Vagina (tissue), 2 donors: ENCODE results near the gene ADARB2. TPM values are rescaled to one million over a fixed set of nuclear protein-coding genes. Genes with fewer than 3 reads are reported as not detected.

ENCODE experiments used
- DNase-seq, 2 donors: peaks; one replicate each; pipeline ENCODE4 v3.0.0-alpha.2; 2017; ENCODE audit errors: extremely low spot score in 2 of 2
- H3K27ac ChIP-seq: fragments of 200-600 bp; sonication (generic); one replicate; pipeline ENCODE4 v1.5.1; 2019
- H3K27me3 ChIP-seq: fragments of 200-600 bp; sonication (generic); one replicate; pipeline ENCODE4 v1.5.1; 2019
- H3K36me3 ChIP-seq, 2 donors: fragments of 200-600 bp; sonication (generic); one replicate each; pipeline ENCODE4 v1.5.1; 2017 to 2019
- H3K4me1 ChIP-seq: fragments of 200-600 bp; sonication (generic); one replicate; pipeline ENCODE4 v1.5.1; 2019
- H3K4me3 ChIP-seq, 2 donors: fragments of 200-600 bp; sonication (generic); 1 replicate in 1 of 2; 2 replicates in 1 of 2; pipeline ENCODE4 v1.5.1; 2016 to 2019
- H3K9me3 ChIP-seq: fragments of 200-600 bp; sonication (generic); one replicate; pipeline ENCODE4 v1.5.1; 2019
- CTCF ChIP-seq, 3 experiments: fragments of 450-650 bp in 2 of 3; fragments of 200-600 bp in 1 of 3; sonication (generic) in 1 of 3; IDR thresholded peaks; one replicate each; pipeline ENCODE4 v1.5.1; 2017 to 2019; ENCODE audit warnings: antibody characterized with exemption in 3 of 3, mild to moderate bottlenecking in 2 of 3, moderate library complexity in 2 of 3
- POLR2A ChIP-seq, 2 donors: fragments of 450-650 bp; IDR thresholded peaks; one replicate each; pipeline ENCODE4 v1.6.1; 2017; ENCODE audit warnings: antibody characterized with exemption in 2 of 2, mild to moderate bottlenecking in 2 of 2, moderate library complexity in 2 of 2
- POLR2AphosphoS5 ChIP-seq, 2 donors: sonication (generic); formaldehyde crosslinking; IDR thresholded peaks; one replicate each; pipeline ENCODE4 v1.9.0; 2017; ENCODE audit warnings: antibody characterized with exemption in 2 of 2, mild to moderate bottlenecking in 2 of 2, low read depth in 1 of 2; ENCODE audit not compliant: insufficient read depth in 1 of 2
- intact Hi-C: fragments of 100-400 bp; cut with DNase I; formaldehyde crosslinking; loops from one replicate; pipeline ENCODE4 v1.15.1; 2023
- total RNA-seq: library from RNA; depleted of rRNA; stranded (reverse); fragments of >200 nt; gene quantifications from one replicate; pipeline ENCODE4 v1.2.3, GENCODE V29; 2016

The ADARB2 gene
- total RNA-seq, 1 donor from 2014 or later = 3.4 TPM

- Histone ChIP-seq H3K27me3 (no peaks in the 10 kb centered on the region), H3K36me3 (no peaks in the 10 kb centered on the region), H3K27ac (no peak overlapping the region), H3K9me3 (no peaks in the 10 kb centered on the region), H3K4me3 (no peak overlapping the region), H3K4me1 (no peaks in the 10 kb centered on the region)
- intact Hi-C loops = no loop called here
- no peak for TF ChIP-seq POLR2AphosphoS5 (IDR thresholded peaks at IDR 0.05; ENCODE audit: insufficient read depth in 1 of 2, low read depth in 1 of 2)
- TF ChIP-seq CTCF (IDR thresholded peaks at IDR 0.05) = no peak
- no peak for TF ChIP-seq POLR2A (IDR thresholded peaks at IDR 0.05)
- DNase-seq = no peak
Measured at GRCh38 chr10:1483826-1484225, 253.5 kb downstream of the ADARB2 start.

- intact Hi-C loops = no loop called here
- no peak for DNase-seq
- Histone ChIP-seq H3K4me3 (no peak overlapping the region), H3K9me3 (no peaks in the 10 kb centered on the region), H3K27ac (no peak overlapping the region), H3K4me1 (no peaks in the 10 kb centered on the region), H3K36me3 (no peaks in the 10 kb centered on the region), H3K27me3 (no peaks in the 10 kb centered on the region)
- TF ChIP-seq CTCF (IDR thresholded peaks at IDR 0.05) (no peak), POLR2AphosphoS5 (IDR thresholded peaks at IDR 0.05; ENCODE audit: insufficient read depth in 1 of 2, low read depth in 1 of 2) (no peak), POLR2A (IDR thresholded peaks at IDR 0.05) (no peak)
Measured at GRCh38 chr10:1483246-1483645, 254.1 kb downstream of the ADARB2 start.

- no peaks in the 10 kb centered on the region for H3K36me3 ChIP-seq
- intact Hi-C loops = no loop called here
- H3K9me3 ChIP-seq = no peaks in the 10 kb centered on the region
- H3K4me1 ChIP-seq = no peaks in the 10 kb centered on the region
- no peaks in the 10 kb centered on the region for H3K27me3 ChIP-seq
- H3K4me3 ChIP-seq = no peak overlapping the region
- no peak for DNase-seq
- no peak overlapping the region for H3K27ac ChIP-seq
- TF ChIP-seq POLR2AphosphoS5 (IDR thresholded peaks at IDR 0.05; ENCODE audit: insufficient read depth in 1 of 2, low read depth in 1 of 2) (no peak), POLR2A (IDR thresholded peaks at IDR 0.05) (no peak), CTCF (IDR thresholded peaks at IDR 0.05) (no peak)
Measured at GRCh38 chr10:1477578-1477977, 259.7 kb downstream of the ADARB2 start.

- H3K27ac ChIP-seq = no peak overlapping the region
- intact Hi-C loops = no loop called here
- no peak for TF ChIP-seq POLR2AphosphoS5 (IDR thresholded peaks at IDR 0.05; ENCODE audit: insufficient read depth in 1 of 2, low read depth in 1 of 2)
- TF ChIP-seq POLR2A (IDR thresholded peaks at IDR 0.05) = no peak
- TF ChIP-seq CTCF (IDR thresholded peaks at IDR 0.05) = no peak
- no peaks in the 10 kb centered on the region for H3K36me3 ChIP-seq
- H3K4me1 ChIP-seq = no peaks in the 10 kb centered on the region
- no peak for DNase-seq
- no peak overlapping the region for H3K4me3 ChIP-seq
- no peaks in the 10 kb centered on the region for H3K27me3 ChIP-seq
- H3K9me3 ChIP-seq = no peaks in the 10 kb centered on the region
Measured at GRCh38 chr10:1476455-1476803, 260.9 kb downstream of the ADARB2 start.

- TF ChIP-seq CTCF (IDR thresholded peaks at IDR 0.05) (no peak), POLR2A (IDR thresholded peaks at IDR 0.05) (no peak), POLR2AphosphoS5 (IDR thresholded peaks at IDR 0.05; ENCODE audit: insufficient read depth in 1 of 2, low read depth in 1 of 2) (no peak)
- Histone ChIP-seq H3K4me3 (no peak overlapping the region), H3K4me1 (no peaks in the 10 kb centered on the region), H3K27ac (no peak overlapping the region), H3K27me3 (no peaks in the 10 kb centered on the region), H3K36me3 (no peaks in the 10 kb centered on the region), H3K9me3 (no peaks in the 10 kb centered on the region)
- no peak for DNase-seq
- intact Hi-C loops = no loop called here
Measured at GRCh38 chr10:1475771-1476454, 261.4 kb downstream of the ADARB2 start.
